Uterus (tissue), 4 donors: Measurements from ENCODE around the gene APOL4. TPM values are rescaled to one million over a fixed set of nuclear protein-coding genes. Genes with fewer than 3 reads are reported as not detected.

ENCODE experiments used
- DNase-seq, 2 donors: peaks; one replicate each; pipeline ENCODE4 v3.0.0-alpha.2; 2019 to 2020
- H3K27ac ChIP-seq, 2 donors: fragments of 200-600 bp; sonication (generic); 1 replicate in 1 of 2; 2 replicates in 1 of 2; pipeline ENCODE4 v1.5.1; 2016 to 2018
- H3K27me3 ChIP-seq, 2 donors: fragments of 200-600 bp; sonication (generic); one replicate each; pipeline ENCODE4 v1.5.1; 2018 to 2019; ENCODE audit warnings: control low read depth in 1 of 2
- H3K36me3 ChIP-seq, 2 donors: fragments of 200-600 bp; sonication (generic); one replicate each; pipeline ENCODE4 v1.5.1; 2019; ENCODE audit warnings: control low read depth in 1 of 2
- H3K4me1 ChIP-seq, 2 donors: fragments of 200-600 bp; sonication (generic); one replicate each; pipeline ENCODE4 v1.5.1; 2018 to 2019; ENCODE audit warnings: control low read depth in 1 of 2
- H3K4me3 ChIP-seq, 2 donors: fragments of 200-600 bp; sonication (generic); 1 replicate in 1 of 2; 2 replicates in 1 of 2; pipeline ENCODE4 v1.5.1; 2018 to 2019; ENCODE audit warnings: mild to moderate bottlenecking in 1 of 2
- H3K9me3 ChIP-seq, 2 donors: fragments of 200-600 bp; sonication (generic); one replicate each; pipeline ENCODE4 v1.5.1; 2019; ENCODE audit warnings: control low read depth in 1 of 2
- POLR2A ChIP-seq, 2 donors: fragments of 450-650 bp; IDR thresholded peaks; one replicate each; pipeline ENCODE4 v1.6.1; 2016; ENCODE audit warnings: antibody characterized with exemption in 2 of 2, mild to moderate bottlenecking in 1 of 2, moderate library complexity in 1 of 2
- intact Hi-C: fragments of 100-400 bp; cut with DNase I; formaldehyde crosslinking; loops from one replicate; pipeline ENCODE4 v1.15.1; 2023; ENCODE audit warnings: low total_unique reads
- total RNA-seq, 4 donors: library from RNA; depleted of rRNA in 3 of 4; stranded (reverse); fragments of >200 nt in 3 of 4; gene quantifications; one replicate each; pipeline versions ENCODE4 v1.1.0 to v1.2.4, GENCODE V29; 2014 to 2023
- TF ChIP-seq, protein P1 (sequence below), 4 experiments: fragments of 200-600 bp in 2 of 4; fragments of 450-650 bp in 2 of 4; sonication (generic) in 2 of 4; IDR thresholded peaks; one replicate each; pipeline ENCODE4 v1.5.1; 2016 to 2019; ENCODE audit warnings: antibody characterized with exemption in 4 of 4, mild to moderate bottlenecking in 2 of 4, moderate library complexity in 1 of 4
- donor health status: DM: yes; HTN: yes; CAD: no.

Gene APOL4
- total RNA-seq, 4 donors from 2014 or later: 1.0 to 35.2 (median 16.9) TPM; not detected in 1

DNA sequence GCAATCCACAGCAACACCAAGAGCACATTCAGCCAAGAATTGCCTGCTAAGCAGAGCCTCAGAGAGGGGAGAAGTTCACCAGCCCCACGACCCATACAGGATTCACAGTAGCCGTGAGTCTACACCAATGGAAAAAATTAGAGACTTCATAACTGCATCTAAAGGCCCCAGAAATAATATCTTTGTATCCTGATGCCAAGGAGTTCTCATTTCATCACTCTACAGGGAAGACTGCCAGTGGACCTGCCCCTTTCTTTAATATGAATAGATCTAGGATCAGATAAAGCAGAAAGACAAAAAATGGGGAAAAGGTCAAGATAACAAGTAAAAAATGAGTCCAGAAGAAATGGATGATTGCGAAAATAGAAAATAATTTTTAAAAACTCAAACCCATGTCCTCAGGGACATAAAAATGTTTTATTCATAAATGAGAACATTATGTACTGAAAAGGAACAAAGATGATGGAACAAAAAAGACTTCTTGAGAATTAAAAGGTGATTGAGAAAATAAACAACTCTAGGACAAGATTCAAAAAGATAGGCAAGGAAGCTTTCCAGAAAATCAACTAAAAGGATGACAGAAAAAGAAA is 50.5 kb downstream of the APOL4 start:
- TF ChIP-seq, protein P1, sequence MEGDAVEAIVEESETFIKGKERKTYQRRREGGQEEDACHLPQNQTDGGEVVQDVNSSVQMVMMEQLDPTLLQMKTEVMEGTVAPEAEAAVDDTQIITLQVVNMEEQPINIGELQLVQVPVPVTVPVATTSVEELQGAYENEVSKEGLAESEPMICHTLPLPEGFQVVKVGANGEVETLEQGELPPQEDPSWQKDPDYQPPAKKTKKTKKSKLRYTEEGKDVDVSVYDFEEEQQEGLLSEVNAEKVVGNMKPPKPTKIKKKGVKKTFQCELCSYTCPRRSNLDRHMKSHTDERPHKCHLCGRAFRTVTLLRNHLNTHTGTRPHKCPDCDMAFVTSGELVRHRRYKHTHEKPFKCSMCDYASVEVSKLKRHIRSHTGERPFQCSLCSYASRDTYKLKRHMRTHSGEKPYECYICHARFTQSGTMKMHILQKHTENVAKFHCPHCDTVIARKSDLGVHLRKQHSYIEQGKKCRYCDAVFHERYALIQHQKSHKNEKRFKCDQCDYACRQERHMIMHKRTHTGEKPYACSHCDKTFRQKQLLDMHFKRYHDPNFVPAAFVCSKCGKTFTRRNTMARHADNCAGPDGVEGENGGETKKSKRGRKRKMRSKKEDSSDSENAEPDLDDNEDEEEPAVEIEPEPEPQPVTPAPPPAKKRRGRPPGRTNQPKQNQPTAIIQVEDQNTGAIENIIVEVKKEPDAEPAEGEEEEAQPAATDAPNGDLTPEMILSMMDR (IDR thresholded peaks at IDR 0.05): no peak
- TF ChIP-seq POLR2A (IDR thresholded peaks at IDR 0.05): no peak
- peak in 1 of 2 donors; percentile 74 for DNase-seq
- Histone ChIP-seq H3K9me3 (no peaks in the 10 kb centered on the region), H3K36me3 (no peaks in the 10 kb centered on the region), H3K4me3 (no peak overlapping the region), H3K4me1 (peaks cover 14 to 19% of the 10 kb centered on the region in 2 donors), H3K27ac (peak overlapping the region; percentile 94 to 98), H3K27me3 (no peaks in the 10 kb centered on the region)
- intact Hi-C loops: no loop called here

DNA sequence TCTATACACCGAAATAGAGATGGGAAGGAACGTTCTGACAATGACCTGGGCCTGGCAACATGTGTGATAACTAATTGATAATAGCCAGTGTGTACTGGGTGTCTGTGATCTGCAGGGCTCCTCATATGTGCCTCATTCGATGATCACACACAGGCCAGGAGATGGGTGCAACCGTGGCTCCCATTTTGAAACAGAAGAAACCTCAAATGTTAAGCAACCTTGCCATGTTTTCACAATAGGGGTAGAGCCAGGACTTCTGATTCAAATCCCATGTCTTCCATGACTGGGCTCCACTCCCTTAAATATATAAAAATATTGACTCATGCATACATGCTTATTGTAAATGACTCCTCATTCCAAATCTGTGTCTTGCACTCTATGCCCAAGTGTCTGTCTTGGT is 52.2 kb downstream of the APOL4 start:
- DNase-seq: no peak
- Histone ChIP-seq H3K27me3 (no peaks in the 10 kb centered on the region), H3K9me3 (no peaks in the 10 kb centered on the region), H3K27ac (peak overlapping the region; percentile 94 to 98), H3K36me3 (no peaks in the 10 kb centered on the region), H3K4me1 (peaks cover 6 to 8% of the 10 kb centered on the region in 2 donors), H3K4me3 (no peak overlapping the region)
- intact Hi-C loops: no loop called here
- TF ChIP-seq, protein P1 (IDR thresholded peaks at IDR 0.05): no peak
- TF ChIP-seq POLR2A (IDR thresholded peaks at IDR 0.05): no peak

DNA sequence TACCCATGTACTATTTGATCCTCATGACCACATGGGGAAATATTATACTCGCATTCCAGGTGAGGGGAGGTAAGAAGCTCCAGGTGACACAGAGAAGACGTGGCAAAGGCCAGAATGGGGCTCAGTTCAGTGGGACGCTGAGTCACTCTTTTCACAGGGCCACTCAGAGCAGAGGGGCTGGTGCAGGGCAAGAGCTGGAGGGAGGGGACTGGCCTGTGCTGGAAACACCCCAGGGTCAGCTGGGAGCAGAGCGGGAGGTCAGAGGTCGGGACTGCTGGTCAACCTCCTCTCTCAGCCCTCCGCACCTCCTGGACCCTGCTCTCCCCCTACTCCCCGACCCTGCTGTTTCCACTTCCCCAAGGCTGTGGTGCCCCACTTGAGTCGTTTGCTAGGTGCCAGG is 53.2 kb downstream of the APOL4 start:
- DNase-seq: no peak
- intact Hi-C loops: no loop called here

DNA sequence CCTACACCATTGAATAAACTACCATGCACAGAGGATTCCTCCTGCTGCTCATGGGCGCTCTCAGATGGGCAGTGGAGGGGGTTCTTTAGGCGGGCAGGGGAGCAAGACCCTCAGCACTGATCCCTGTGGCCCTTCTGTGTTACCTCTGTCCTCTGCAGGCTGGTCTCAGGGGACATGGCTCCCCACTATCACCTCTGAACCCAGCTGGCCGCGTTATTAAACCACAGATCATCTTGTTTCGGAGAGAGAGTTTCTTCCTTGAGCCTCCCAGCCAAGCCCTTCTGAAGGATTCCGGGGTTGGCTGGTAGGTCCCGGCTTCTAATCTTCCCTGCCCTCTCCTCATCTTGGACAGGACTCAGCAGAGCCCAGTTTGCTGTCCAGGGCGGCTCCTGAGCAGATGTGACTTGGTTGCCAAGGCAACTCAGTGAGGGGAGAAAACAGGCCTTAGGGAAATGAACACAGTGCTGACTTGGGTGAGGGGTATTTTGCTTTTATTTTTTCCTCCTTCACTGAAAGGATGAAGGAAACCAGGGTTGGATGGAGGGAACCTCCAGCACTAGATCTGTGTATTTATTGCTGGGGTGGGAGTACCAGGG is 54.3 kb downstream of the APOL4 start:
- Histone ChIP-seq H3K4me3 (no peak overlapping the region), H3K27me3 (no peaks in the 10 kb centered on the region), H3K9me3 (no peaks in the 10 kb centered on the region), H3K4me1 (peaks cover 6 to 7% of the 10 kb centered on the region in 2 donors), H3K27ac (peak overlapping the region; percentile 70 to 94), H3K36me3 (no peaks in the 10 kb centered on the region)
- DNase-seq: no peak
- intact Hi-C loops: no loop called here
- TF ChIP-seq POLR2A (IDR thresholded peaks at IDR 0.05): no peak
- TF ChIP-seq, protein P1 (IDR thresholded peaks at IDR 0.05): no peak

More for the DNA sequence above, 53.2 kb downstream of the APOL4 start:
- Histone ChIP-seq H3K36me3 (no peaks in the 10 kb centered on the region), H3K9me3 (no peaks in the 10 kb centered on the region), H3K4me3 (no peak overlapping the region), H3K4me1 (peaks cover 6 to 7% of the 10 kb centered on the region in 2 donors), H3K27me3 (no peaks in the 10 kb centered on the region), H3K27ac (peak overlapping the region; percentile 70 to 94)
- TF ChIP-seq, protein P1 (IDR thresholded peaks at IDR 0.05): no peak
- TF ChIP-seq POLR2A (IDR thresholded peaks at IDR 0.05): no peak

DNA sequence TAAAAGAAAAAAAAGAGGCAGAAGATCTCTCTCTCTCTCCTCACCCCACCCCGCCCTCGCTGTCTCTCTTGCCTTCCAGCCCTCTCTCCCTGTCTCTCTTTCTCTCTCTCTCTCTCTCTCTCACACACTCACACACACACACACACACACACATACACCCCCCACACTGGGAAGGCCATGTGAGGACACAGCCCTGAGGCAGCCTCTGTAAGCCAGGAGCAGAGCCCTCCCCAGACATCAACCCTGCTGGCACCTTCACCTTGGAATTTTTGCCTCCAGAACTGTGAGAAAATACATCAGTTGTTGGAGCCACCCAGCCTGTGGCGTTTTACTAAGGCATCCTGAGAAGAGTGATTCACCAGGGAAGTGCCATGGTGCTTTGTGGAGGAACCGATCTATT is 55.7 kb downstream of the APOL4 start:
- no peak overlapping the region for H3K4me3 ChIP-seq
- intact Hi-C loops: loop anchor here (2.0 kb wide), 1 partner anchor 35 kb away; no protein-coding TSS in a partner anchor
- TF ChIP-seq, protein P1 (IDR thresholded peaks at IDR 0.05): no peak
- no peak for TF ChIP-seq POLR2A (IDR thresholded peaks at IDR 0.05)
- peaks cover 4 to 6% of the 10 kb centered on the region in 2 donors for H3K4me1 ChIP-seq
- H3K27ac ChIP-seq: peak overlapping the region; percentile 28 to 40
- H3K9me3 ChIP-seq: no peaks in the 10 kb centered on the region
- no peaks in the 10 kb centered on the region for H3K36me3 ChIP-seq
- no peak for DNase-seq
- H3K27me3 ChIP-seq: no peaks in the 10 kb centered on the region
